ENCODE measurements around the gene KDM1B. TPM values are rescaled to one million over a fixed set of nuclear protein-coding genes. Genes with fewer than 3 reads are reported as not detected.
A peak's percentile ranks its signal among the peaks of the same experiment; 100 is the strongest.

KDM1B gene, protein sequence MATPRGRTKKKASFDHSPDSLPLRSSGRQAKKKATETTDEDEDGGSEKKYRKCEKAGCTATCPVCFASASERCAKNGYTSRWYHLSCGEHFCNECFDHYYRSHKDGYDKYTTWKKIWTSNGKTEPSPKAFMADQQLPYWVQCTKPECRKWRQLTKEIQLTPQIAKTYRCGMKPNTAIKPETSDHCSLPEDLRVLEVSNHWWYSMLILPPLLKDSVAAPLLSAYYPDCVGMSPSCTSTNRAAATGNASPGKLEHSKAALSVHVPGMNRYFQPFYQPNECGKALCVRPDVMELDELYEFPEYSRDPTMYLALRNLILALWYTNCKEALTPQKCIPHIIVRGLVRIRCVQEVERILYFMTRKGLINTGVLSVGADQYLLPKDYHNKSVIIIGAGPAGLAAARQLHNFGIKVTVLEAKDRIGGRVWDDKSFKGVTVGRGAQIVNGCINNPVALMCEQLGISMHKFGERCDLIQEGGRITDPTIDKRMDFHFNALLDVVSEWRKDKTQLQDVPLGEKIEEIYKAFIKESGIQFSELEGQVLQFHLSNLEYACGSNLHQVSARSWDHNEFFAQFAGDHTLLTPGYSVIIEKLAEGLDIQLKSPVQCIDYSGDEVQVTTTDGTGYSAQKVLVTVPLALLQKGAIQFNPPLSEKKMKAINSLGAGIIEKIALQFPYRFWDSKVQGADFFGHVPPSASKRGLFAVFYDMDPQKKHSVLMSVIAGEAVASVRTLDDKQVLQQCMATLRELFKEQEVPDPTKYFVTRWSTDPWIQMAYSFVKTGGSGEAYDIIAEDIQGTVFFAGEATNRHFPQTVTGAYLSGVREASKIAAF
- polyA plus RNA-seq (2013, experiment 1 of 2) = 5.7 TPM
- polyA plus RNA-seq (2013, experiment 2 of 2) = 7.9 TPM

GRCh38 chr6:18155150-18155863 is at the start of gene KDM1B:
Gene KDM1B (plus strand): TSS chr6:18155422. CDS start chr6:18159896, 4,474 bp downstream.
- under 1% methylated on average over 84 of the region's 87 CpGs for WGBS
- peak within 1 kb of the TSS; percentile 50; the same call in 1 of the 2 replicates for H3K27ac ChIP-seq (ENCODE audit: low read depth, low read length)

GRCh38 chr6:18107061-18107460 is 48.2 kb upstream of the KDM1B start:
- no peak overlapping the region for H3K4me3 ChIP-seq (ENCODE audit: low read length)
- H3K9ac ChIP-seq (ENCODE audit: low read depth, low read length) = no peak overlapping the region
- peaks cover 10% of the 10 kb centered on the region; the same call in 1 of the 2 replicates for H3K9me3 ChIP-seq (ENCODE audit: insufficient read depth, low read depth, low read length)
- no peaks in the 10 kb centered on the region for H3K27me3 ChIP-seq (ENCODE audit: insufficient read depth, low read length)
- 89% methylated on average over 1 of the region's 1 CpG for WGBS
- no peak overlapping the region for H3K27ac ChIP-seq (ENCODE audit: low read depth, low read length)
- 0 out of 2 replicates have a peak, but pooled peaks cover 3% of the 10 kb centered on the region for H3K4me1 ChIP-seq (ENCODE audit: insufficient read depth, low read length)
- no peaks in the 10 kb centered on the region for H3K36me3 ChIP-seq (ENCODE audit: insufficient read depth, low read length)

More at GRCh38 chr6:18155150-18155863, at the start of gene KDM1B:
- Histone ChIP-seq H3K36me3 (ENCODE audit: insufficient read depth, low read length) (peaks cover 7% of the 10 kb centered on the region), H3K4me3 (ENCODE audit: low read length) (peak within 1 kb of the TSS; percentile 91), H3K27me3 (ENCODE audit: insufficient read depth, low read length) (no peaks in the 10 kb centered on the region), H3K9me3 (ENCODE audit: insufficient read depth, low read depth, low read length) (no peaks in the 10 kb centered on the region), H3K4me1 (ENCODE audit: insufficient read depth, low read length) (peaks cover 16% of the 10 kb centered on the region), H3K9ac (ENCODE audit: low read depth, low read length) (peak within 1 kb of the TSS; percentile 78)

- Histone ChIP-seq H3K36me3 (ENCODE audit: insufficient read depth, low read length) (no peaks in the 10 kb centered on the region), H3K27me3 (ENCODE audit: insufficient read depth, low read length) (no peaks in the 10 kb centered on the region), H3K9me3 (ENCODE audit: insufficient read depth, low read depth, low read length) (peaks cover 10% of the 10 kb centered on the region; the same call in 1 of the 2 replicates), H3K4me3 (ENCODE audit: low read length) (no peak overlapping the region), H3K27ac (ENCODE audit: low read depth, low read length) (no peak overlapping the region), H3K9ac (ENCODE audit: low read depth, low read length) (no peak overlapping the region), H3K4me1 (ENCODE audit: insufficient read depth, low read length) (0 out of 2 replicates have a peak, but pooled peaks cover 7% of the 10 kb centered on the region)
Observed at GRCh38 chr6:18110162-18110561, 45.1 kb upstream of the KDM1B start.

GRCh38 chr6:18115356-18115755 is 39.9 kb upstream of the KDM1B start:
- Histone ChIP-seq H3K4me1 (ENCODE audit: insufficient read depth, low read length) (0 out of 2 replicates have a peak, but pooled peaks cover 7% of the 10 kb centered on the region), H3K9ac (ENCODE audit: low read depth, low read length) (no peak overlapping the region), H3K36me3 (ENCODE audit: insufficient read depth, low read length) (no peaks in the 10 kb centered on the region), H3K9me3 (ENCODE audit: insufficient read depth, low read depth, low read length) (no peaks in the 10 kb centered on the region), H3K27ac (ENCODE audit: low read depth, low read length) (no peak overlapping the region), H3K27me3 (ENCODE audit: insufficient read depth, low read length) (no peaks in the 10 kb centered on the region), H3K4me3 (ENCODE audit: low read length) (no peak overlapping the region)
- 85% methylated on average over 1 of the region's 2 CpGs for WGBS

DNA sequence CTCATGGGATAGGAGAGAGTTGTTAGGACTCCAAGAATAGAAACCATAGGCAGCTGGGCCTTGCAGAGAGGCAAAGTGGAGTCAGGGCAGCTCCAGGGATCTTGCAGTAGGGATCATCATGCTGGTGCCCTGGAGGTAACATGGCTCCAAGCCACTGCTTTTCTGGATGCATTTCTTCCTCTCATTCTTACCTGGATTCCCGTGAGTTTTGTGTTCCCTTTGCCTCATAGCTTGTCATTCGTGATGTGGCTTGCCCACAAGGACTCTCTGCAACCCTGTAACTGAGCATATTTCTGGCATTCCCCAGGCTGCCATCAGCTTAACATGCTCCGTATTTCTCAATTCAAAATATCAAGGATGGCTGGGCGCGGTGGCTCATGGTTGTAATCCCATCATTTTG is 38.1 kb upstream of the KDM1B start:
- H3K27ac ChIP-seq (ENCODE audit: low read depth, low read length) = no peak overlapping the region
- H3K4me3 ChIP-seq (ENCODE audit: low read length) = no peak overlapping the region
- peaks cover 10% of the 10 kb centered on the region for H3K27me3 ChIP-seq (ENCODE audit: insufficient read depth, low read length)
- no peaks in the 10 kb centered on the region for H3K9me3 ChIP-seq (ENCODE audit: insufficient read depth, low read depth, low read length)
- H3K36me3 ChIP-seq (ENCODE audit: insufficient read depth, low read length) = no peaks in the 10 kb centered on the region
- H3K4me1 ChIP-seq (ENCODE audit: insufficient read depth, low read length) = 0 out of 2 replicates have a peak, but pooled peaks cover 3% of the 10 kb centered on the region
- no peak overlapping the region for H3K9ac ChIP-seq (ENCODE audit: low read depth, low read length)
- 92% methylated on average over 5 of the region's 5 CpGs for WGBS

DNA sequence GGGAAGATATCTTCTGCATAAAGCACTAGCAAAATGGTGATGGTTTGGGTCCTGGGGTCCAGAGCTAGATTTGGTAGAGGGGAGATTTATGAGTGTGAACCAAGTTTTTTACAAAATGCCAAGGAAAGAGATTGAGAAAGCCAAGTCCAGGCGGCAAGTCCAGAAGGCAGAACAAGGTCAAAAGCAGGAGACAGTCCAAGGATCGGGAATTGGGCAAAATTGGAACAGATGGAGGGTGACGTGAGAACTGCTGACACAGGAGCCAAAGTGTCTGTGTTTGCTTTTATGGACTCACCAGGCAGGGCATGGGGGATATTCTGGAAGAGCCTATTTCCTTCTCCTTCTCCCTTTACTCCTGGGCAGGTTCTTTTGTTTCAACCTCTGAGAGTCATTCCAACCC is 36.9 kb upstream of the KDM1B start:
- Histone ChIP-seq H3K27me3 (ENCODE audit: insufficient read depth, low read length) (peaks cover 16% of the 10 kb centered on the region), H3K9ac (ENCODE audit: low read depth, low read length) (no peak overlapping the region), H3K27ac (ENCODE audit: low read depth, low read length) (no peak overlapping the region), H3K9me3 (ENCODE audit: insufficient read depth, low read depth, low read length) (no peaks in the 10 kb centered on the region), H3K4me1 (ENCODE audit: insufficient read depth, low read length) (no peaks in the 10 kb centered on the region), H3K36me3 (ENCODE audit: insufficient read depth, low read length) (no peaks in the 10 kb centered on the region), H3K4me3 (ENCODE audit: low read length) (no peak overlapping the region)
- WGBS = 88% methylated on average over 3 of the region's 3 CpGs

DNA sequence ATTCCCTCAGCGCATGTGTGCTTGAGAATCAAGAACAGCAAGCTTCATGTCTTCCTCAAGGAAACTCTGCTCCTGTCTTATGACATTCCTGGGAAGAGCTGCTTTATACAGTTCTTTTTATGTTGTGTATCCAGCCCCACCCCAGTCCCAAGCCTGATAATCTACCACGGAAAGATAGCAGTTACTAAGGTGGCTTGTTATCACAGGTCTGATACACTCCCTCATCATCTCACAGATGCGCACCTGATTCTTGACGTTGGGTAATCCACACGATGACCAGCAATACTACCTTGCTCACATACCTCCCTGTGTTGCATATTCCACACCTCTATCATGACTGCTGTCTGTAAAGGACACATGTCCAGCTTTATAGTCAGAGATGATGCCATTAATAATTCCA is 36.0 kb upstream of the KDM1B start:
- no peaks in the 10 kb centered on the region for H3K9me3 ChIP-seq (ENCODE audit: insufficient read depth, low read depth, low read length)
- WGBS = 84% methylated on average over 5 of the region's 5 CpGs
- no peaks in the 10 kb centered on the region for H3K4me1 ChIP-seq (ENCODE audit: insufficient read depth, low read length)
- H3K4me3 ChIP-seq (ENCODE audit: low read length) = no peak overlapping the region
- no peaks in the 10 kb centered on the region for H3K36me3 ChIP-seq (ENCODE audit: insufficient read depth, low read length)
- H3K27ac ChIP-seq (ENCODE audit: low read depth, low read length) = no peak overlapping the region
- H3K9ac ChIP-seq (ENCODE audit: low read depth, low read length) = no peak overlapping the region
- peaks cover 16% of the 10 kb centered on the region for H3K27me3 ChIP-seq (ENCODE audit: insufficient read depth, low read length)

GRCh38 chr6:18121580-18122127 is 33.6 kb upstream of the KDM1B start:
- no peaks in the 10 kb centered on the region for H3K36me3 ChIP-seq (ENCODE audit: insufficient read depth, low read length)
- 91% methylated on average over 19 of the region's 19 CpGs for WGBS
- H3K9ac ChIP-seq (ENCODE audit: low read depth, low read length) = no peak overlapping the region
- no peak overlapping the region for H3K4me3 ChIP-seq (ENCODE audit: low read length)
- H3K4me1 ChIP-seq (ENCODE audit: insufficient read depth, low read length) = no peaks in the 10 kb centered on the region
- H3K27ac ChIP-seq (ENCODE audit: low read depth, low read length) = no peak overlapping the region
- H3K27me3 ChIP-seq (ENCODE audit: insufficient read depth, low read length) = peaks cover 16% of the 10 kb centered on the region
- no peaks in the 10 kb centered on the region for H3K9me3 ChIP-seq (ENCODE audit: insufficient read depth, low read depth, low read length)

DNA sequence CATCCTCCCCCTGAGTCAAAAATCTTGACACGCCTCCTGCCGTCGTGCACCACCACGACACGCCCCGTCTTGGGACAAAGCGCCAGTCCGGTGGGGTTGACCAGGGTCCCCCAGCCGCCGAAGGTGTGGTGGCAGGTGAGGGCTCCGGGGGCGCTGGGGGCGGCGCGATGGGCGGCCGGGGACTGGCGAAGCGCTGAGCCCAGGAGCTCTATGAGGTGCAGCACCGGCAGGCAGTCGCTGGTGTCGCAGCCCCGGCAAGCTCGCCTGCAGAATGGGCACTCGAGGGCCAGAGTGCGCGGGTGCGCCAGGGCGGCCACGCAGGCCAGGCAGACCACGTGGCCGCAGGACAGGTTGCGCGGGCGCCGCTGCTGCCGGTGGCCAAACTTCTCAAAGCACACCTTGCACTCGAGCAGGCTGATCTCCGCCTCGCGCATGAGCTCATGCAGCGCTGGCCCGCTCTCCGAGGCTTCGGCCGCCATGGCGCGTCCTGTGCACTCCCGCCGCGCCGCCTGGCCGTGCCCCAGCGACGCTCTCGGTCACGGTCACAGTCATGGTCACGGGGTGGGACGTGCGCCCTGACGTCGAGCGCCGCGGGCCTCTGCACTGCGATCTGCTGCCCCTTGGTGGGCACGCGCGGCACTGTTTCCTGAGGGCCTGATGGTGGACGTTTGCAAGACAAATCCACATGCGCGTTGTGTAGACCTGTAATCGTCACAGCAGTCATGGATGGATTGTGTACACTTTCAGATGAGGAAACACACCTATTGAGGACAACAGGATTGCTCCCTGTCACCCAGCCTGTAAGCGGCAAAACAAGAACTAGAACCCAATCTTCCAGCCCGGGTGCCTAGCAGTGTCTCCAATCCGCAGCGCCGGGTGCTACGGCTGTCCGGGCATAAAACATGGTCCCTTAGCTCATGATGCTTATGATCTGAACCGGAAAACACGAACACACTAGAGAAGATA is 32.8 kb upstream of the KDM1B start, which contains the start of gene NHLRC1:
NHLRC1 (minus strand) TSS at position 550 of the 966 bp plus-strand sequence; CDS start at position 479, 71 bp downstream.
- H3K36me3 ChIP-seq (ENCODE audit: insufficient read depth, low read length) = no peaks in the 10 kb centered on the region
- H3K4me3 ChIP-seq (ENCODE audit: low read length) = peak within 1 kb of the TSS; percentile 44
- H3K4me1 ChIP-seq (ENCODE audit: insufficient read depth, low read length) = no peaks in the 10 kb centered on the region
- peak within 1 kb of the TSS; percentile 45; the same call in 1 of the 2 replicates for H3K9ac ChIP-seq (ENCODE audit: low read depth, low read length)
- 44% methylated on average over 82 of the region's 82 CpGs for WGBS
- H3K27ac ChIP-seq (ENCODE audit: low read depth, low read length) = no peak within 1 kb of the TSS
- H3K9me3 ChIP-seq (ENCODE audit: insufficient read depth, low read depth, low read length) = no peaks in the 10 kb centered on the region
- H3K27me3 ChIP-seq (ENCODE audit: insufficient read depth, low read length) = peaks cover 16% of the 10 kb centered on the region
